C4-2B (cell line): ENCODE measurements around the gene TCF7L1.

Experiments
- ZFX ChIP-seq: fragments of 450-650 bp; IDR thresholded peaks from 2 replicates; pipeline ENCODE4 v1.6.1; 2017
- TF ChIP-seq, protein P1 (sequence below): fragments of 450-650 bp; conservative IDR thresholded peaks from 2 replicates; pipeline ENCODE4 v1.5.1; 2017; ENCODE audit warnings: mild to moderate bottlenecking

DNA sequence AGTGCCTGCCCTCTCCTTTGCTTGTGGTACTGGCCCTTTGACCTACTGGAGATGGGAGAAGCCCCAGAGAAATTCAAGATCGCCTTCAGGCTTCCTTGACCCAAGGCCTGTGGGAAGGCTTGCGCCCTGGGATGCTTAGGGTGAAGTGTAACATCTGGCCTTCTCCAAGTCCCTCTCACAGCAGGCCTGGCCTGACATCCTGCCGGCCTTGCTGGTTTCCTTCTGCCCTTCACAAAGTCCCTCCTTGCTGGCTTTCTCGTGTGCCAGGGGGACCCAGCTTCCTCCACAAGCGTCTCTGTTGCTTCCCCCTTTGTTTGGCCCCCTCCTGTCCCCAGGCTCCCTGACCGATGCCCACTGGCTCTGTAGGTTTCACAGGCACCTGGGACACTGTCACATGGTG lies 26.4 kb downstream of the TCF7L1 start:
- TF ChIP-seq, protein P1, sequence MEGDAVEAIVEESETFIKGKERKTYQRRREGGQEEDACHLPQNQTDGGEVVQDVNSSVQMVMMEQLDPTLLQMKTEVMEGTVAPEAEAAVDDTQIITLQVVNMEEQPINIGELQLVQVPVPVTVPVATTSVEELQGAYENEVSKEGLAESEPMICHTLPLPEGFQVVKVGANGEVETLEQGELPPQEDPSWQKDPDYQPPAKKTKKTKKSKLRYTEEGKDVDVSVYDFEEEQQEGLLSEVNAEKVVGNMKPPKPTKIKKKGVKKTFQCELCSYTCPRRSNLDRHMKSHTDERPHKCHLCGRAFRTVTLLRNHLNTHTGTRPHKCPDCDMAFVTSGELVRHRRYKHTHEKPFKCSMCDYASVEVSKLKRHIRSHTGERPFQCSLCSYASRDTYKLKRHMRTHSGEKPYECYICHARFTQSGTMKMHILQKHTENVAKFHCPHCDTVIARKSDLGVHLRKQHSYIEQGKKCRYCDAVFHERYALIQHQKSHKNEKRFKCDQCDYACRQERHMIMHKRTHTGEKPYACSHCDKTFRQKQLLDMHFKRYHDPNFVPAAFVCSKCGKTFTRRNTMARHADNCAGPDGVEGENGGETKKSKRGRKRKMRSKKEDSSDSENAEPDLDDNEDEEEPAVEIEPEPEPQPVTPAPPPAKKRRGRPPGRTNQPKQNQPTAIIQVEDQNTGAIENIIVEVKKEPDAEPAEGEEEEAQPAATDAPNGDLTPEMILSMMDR: no peak
- no peak for TF ChIP-seq ZFX
